GM23248 (cell line): Measurements from ENCODE around the gene POMT2.

Experiments used
- EZH2 ChIP-seq: fragments of 200-600 bp; sonication (generic); IDR thresholded peaks from 2 replicates; pipeline ENCODE4 v1.6.1; 2018; ENCODE audit warnings: antibody characterized with exemption, mild to moderate bottlenecking; ENCODE audit not compliant: insufficient read depth, poor library complexity, severe bottlenecking
- EZH2phosphoT487 ChIP-seq: fragments of 200-600 bp; sonication (generic); IDR thresholded peaks from 2 replicates; pipeline ENCODE4 v1.6.1; 2018; ENCODE audit warnings: antibody characterized with exemption, moderate library complexity, mild to moderate bottlenecking, low read depth; ENCODE audit not compliant: insufficient read depth

- TF ChIP-seq EZH2phosphoT487, result no peak
- no peak for TF ChIP-seq EZH2
Measured at GRCh38 chr14:77322951-77323350, 2.3 kb upstream of the POMT2 start.
